ENCODE results near the gene SLC35B2. TPM values are rescaled to one million over a fixed set of nuclear protein-coding genes. Genes with fewer than 3 reads are reported as not detected.
"Not testable (repeated sequence)": the region's sequence is repeated elsewhere in the genome, so short reads cannot be mapped to it uniquely, and the experiment has no call there.

Gene SLC35B2
- total RNA-seq, 2 experiments from 2014 or later = 22.8 to 24.9 TPM

GRCh38 chr6:44245912-44246662, 11.2 kb downstream of the SLC35B2 start:
- Mint-ChIP-seq H3K9me3 (no peaks in the 10 kb centered on the region), H3K36me3 (peaks cover 44% of the 10 kb centered on the region), H3K4me1 (peaks cover 42% of the 10 kb centered on the region), H3K27me3 (peaks cover 19% of the 10 kb centered on the region), H3K27ac (peak overlapping the region; percentile 100), H3K4me3 (peak overlapping the region; percentile 97)
- DNase-seq = peak; percentile 92

- H3K9me3 Mint-ChIP-seq = no peaks in the 10 kb centered on the region
- H3K27ac Mint-ChIP-seq = peak overlapping the region; percentile 100
- peaks cover 36% of the 10 kb centered on the region for H3K4me1 Mint-ChIP-seq
- DNase-seq = peak; percentile 9
- peak overlapping the region; percentile 97 for H3K4me3 Mint-ChIP-seq
- H3K27me3 Mint-ChIP-seq = peaks cover 19% of the 10 kb centered on the region
- peaks cover 37% of the 10 kb centered on the region for H3K36me3 Mint-ChIP-seq
Observed at GRCh38 chr6:44245391-44245911, 11.9 kb downstream of the SLC35B2 start.

GRCh38 chr6:44243345-44243744, 14.0 kb downstream of the SLC35B2 start:
- Mint-ChIP-seq H3K9me3 (no peaks in the 10 kb centered on the region), H3K36me3 (peaks cover 16% of the 10 kb centered on the region), H3K4me1 (peaks cover 18% of the 10 kb centered on the region), H3K27me3 (peaks cover 15% of the 10 kb centered on the region), H3K4me3 (no peak overlapping the region), H3K27ac (no peak overlapping the region)
- DNase-seq = no peak

- H3K36me3 Mint-ChIP-seq = peaks cover 9% of the 10 kb centered on the region
- no peak overlapping the region for H3K4me3 Mint-ChIP-seq
- H3K27me3 Mint-ChIP-seq = no peaks in the 10 kb centered on the region
- DNase-seq = no peak
- H3K9me3 Mint-ChIP-seq = no peaks in the 10 kb centered on the region
- H3K27ac Mint-ChIP-seq = peak overlapping the region; percentile 34
- peaks cover 11% of the 10 kb centered on the region for H3K4me1 Mint-ChIP-seq
Observed at GRCh38 chr6:44238687-44239350, 18.5 kb downstream of the SLC35B2 start.

DNA sequence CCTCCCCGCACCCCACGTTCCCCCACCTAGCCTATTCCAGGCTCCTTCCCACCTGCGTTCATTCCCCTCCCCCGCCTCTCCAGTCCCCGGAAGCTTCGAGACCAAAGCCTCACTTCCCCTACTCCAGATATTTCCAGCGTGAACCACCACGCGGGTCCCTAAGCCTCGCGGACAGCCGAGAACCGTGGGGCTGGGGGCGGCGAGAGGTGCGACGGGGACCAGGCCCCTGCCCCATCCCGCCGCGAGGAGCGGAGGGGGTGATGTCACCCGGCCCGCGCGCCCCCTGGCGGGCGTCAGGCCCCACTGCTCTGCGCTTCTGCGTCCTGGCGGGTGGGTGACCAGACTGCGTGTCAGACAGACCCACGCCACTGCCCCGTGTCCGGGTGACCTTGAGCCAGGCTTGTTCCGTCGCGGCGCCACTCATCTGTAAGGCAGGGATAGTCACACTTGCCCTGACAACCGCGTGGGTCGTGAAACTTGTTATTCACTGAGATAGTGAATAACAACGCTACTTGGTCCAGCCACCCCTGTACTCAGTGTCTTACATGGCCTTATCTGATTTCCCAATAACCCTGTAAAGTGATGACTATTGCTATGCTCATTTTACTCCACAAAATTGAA, 19.4 kb downstream of the SLC35B2 start:
- Mint-ChIP-seq H3K27ac (peak overlapping the region; percentile 90), H3K27me3 (no peaks in the 10 kb centered on the region), H3K36me3 (peaks cover 14% of the 10 kb centered on the region), H3K4me1 (peaks cover 15% of the 10 kb centered on the region), H3K4me3 (peak overlapping the region; percentile 82), H3K9me3 (no peaks in the 10 kb centered on the region)
- DNase-seq = peak; percentile 84

DNA sequence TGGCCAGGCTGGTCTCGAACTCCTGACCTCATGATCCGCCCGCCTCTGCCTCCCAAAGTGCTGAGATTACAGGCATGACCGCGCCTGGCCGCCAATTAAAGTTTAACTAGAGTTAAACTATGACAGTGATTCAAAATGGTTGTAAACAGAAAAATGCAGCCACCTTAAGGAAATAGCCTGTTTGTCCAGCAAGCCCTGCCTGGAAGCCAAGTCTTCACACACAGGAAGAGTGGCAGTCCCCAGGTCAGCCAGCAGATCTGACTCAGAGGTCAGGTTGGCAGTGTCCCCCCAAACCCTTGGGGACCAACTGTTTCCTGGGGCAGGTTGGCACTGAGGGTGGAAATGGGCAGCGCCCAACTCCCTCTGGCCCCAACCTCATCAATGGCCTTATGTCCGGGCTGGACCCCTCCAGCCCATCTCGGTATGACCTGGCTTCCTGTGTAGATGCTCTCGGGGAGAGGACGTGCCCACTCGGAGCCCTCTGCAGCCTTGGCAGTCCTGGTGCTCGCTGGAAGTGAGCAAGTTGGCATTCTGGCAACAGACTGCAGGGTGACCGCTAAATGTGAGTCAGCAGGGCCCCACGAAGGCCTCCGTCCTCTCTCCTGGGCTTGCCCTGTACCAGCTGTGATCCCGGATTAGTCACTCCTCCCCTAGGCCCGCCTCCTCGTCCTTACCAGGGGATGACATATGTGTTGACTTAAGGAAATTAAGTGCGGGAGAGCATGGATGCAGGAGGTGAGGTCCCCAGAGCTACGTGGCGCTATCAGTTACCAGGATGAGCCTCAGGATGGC, 20.1 kb downstream of the SLC35B2 start:
- Mint-ChIP-seq H3K4me3 (peak overlapping the region; percentile 82), H3K9me3 (no peaks in the 10 kb centered on the region), H3K27ac (peak overlapping the region; percentile 90), H3K27me3 (no peaks in the 10 kb centered on the region), H3K36me3 (peaks cover 14% of the 10 kb centered on the region), H3K4me1 (peaks cover 15% of the 10 kb centered on the region)
- peak; percentile 70 for DNase-seq

GRCh38 chr6:44235891-44236516, 21.3 kb downstream of the SLC35B2 start:
- no peaks in the 10 kb centered on the region for H3K9me3 Mint-ChIP-seq
- DNase-seq = no peak

GRCh38 chr6:44235269-44235668, 22.1 kb downstream of the SLC35B2 start:
- Mint-ChIP-seq H3K27ac (no peak overlapping the region), H3K4me3 (no peak overlapping the region), H3K9me3 (no peaks in the 10 kb centered on the region), H3K36me3 (peaks cover 29% of the 10 kb centered on the region), H3K4me1 (peaks cover 15% of the 10 kb centered on the region), H3K27me3 (no peaks in the 10 kb centered on the region)
- DNase-seq = no peak

More at GRCh38 chr6:44235891-44236516, 21.3 kb downstream of the SLC35B2 start:
- no peak overlapping the region for H3K27ac Mint-ChIP-seq
- peaks cover 15% of the 10 kb centered on the region for H3K4me1 Mint-ChIP-seq
- H3K4me3 Mint-ChIP-seq = no peak overlapping the region
- no peaks in the 10 kb centered on the region for H3K27me3 Mint-ChIP-seq
- peaks cover 21% of the 10 kb centered on the region for H3K36me3 Mint-ChIP-seq

- H3K4me1 Mint-ChIP-seq = peaks cover 15% of the 10 kb centered on the region
- H3K27ac Mint-ChIP-seq = no peak overlapping the region
- peaks cover 34% of the 10 kb centered on the region for H3K36me3 Mint-ChIP-seq
- no peaks in the 10 kb centered on the region for H3K27me3 Mint-ChIP-seq
- no peak overlapping the region for H3K4me3 Mint-ChIP-seq
- no peaks in the 10 kb centered on the region for H3K9me3 Mint-ChIP-seq
- peak; percentile 33 for DNase-seq
Observed at GRCh38 chr6:44234101-44235025, 23.0 kb downstream of the SLC35B2 start.

- H3K4me3 Mint-ChIP-seq = no peak overlapping the region
- H3K9me3 Mint-ChIP-seq = no peaks in the 10 kb centered on the region
- H3K27me3 Mint-ChIP-seq = no peaks in the 10 kb centered on the region
- peaks cover 40% of the 10 kb centered on the region for H3K36me3 Mint-ChIP-seq
- peaks cover 14% of the 10 kb centered on the region for H3K4me1 Mint-ChIP-seq
- H3K27ac Mint-ChIP-seq = no peak overlapping the region
- no peak for DNase-seq
Observed at GRCh38 chr6:44233567-44234100, 23.7 kb downstream of the SLC35B2 start.

GRCh38 chr6:44232676-44233566, 24.4 kb downstream of the SLC35B2 start:
- Mint-ChIP-seq H3K9me3 (no peaks in the 10 kb centered on the region), H3K27ac (no peak overlapping the region), H3K36me3 (peaks cover 44% of the 10 kb centered on the region), H3K4me1 (peaks cover 11% of the 10 kb centered on the region), H3K27me3 (no peaks in the 10 kb centered on the region), H3K4me3 (peak overlapping the region; percentile 5)
- no peak for DNase-seq

GRCh38 chr6:44231426-44231825, 25.9 kb downstream of the SLC35B2 start:
- H3K4me3 Mint-ChIP-seq, H3K27ac Mint-ChIP-seq, H3K9me3 Mint-ChIP-seq, H3K27me3 Mint-ChIP-seq, H3K4me1 Mint-ChIP-seq, DNase-seq: not testable (repeated sequence)
- peaks cover 48% of the 10 kb centered on the region for H3K36me3 Mint-ChIP-seq
